Urinary bladder (tissue), 4 donors: Measurements from ENCODE around the gene TSC22D3. TPM values are rescaled to one million over a fixed set of nuclear protein-coding genes. Genes with fewer than 3 reads are reported as not detected.
A peak's percentile ranks its signal among the peaks of the same experiment; 100 is the strongest.
"Not testable (repeated sequence)": the region's sequence is repeated elsewhere in the genome, so short reads cannot be mapped to it uniquely, and the experiment has no call there.

Experiments
- DNase-seq: peaks from one replicate; pipeline ENCODE4 v3.0.0-alpha.2; 2015; ENCODE audit errors: extremely low spot score
- H3K27ac ChIP-seq: one replicate; pipeline ENCODE4 v1.5.1; 2013; ENCODE audit warnings: low read depth, mild to moderate bottlenecking, moderate library complexity
- H3K36me3 ChIP-seq: one replicate; pipeline ENCODE4 v1.6.1; 2013; ENCODE audit warnings: mild to moderate bottlenecking, moderate library complexity; ENCODE audit not compliant: insufficient read depth
- H3K4me1 ChIP-seq: one replicate; pipeline ENCODE4 v1.6.1; 2013; ENCODE audit warnings: mild to moderate bottlenecking, moderate library complexity; ENCODE audit not compliant: insufficient read depth
- H3K4me3 ChIP-seq: one replicate; pipeline ENCODE4 v1.5.1; 2013; ENCODE audit warnings: low read depth, low read length
- WGBS: extraction: QIAGEN DNeasy Blood & Tissue Kit; methylation state at CpG from one replicate; pipeline ENCODE4 v1.1.7; 2013; 5-methylcytosine and 5-hydroxymethylcytosine counted together
- polyA plus RNA-seq: library from polyadenylated mRNA; stranded (reverse); fragments of 200-250 nt; gene quantifications from one replicate; pipeline ENCODE4 v1.2.3, GENCODE V29; 2013
- total RNA-seq: library from RNA; depleted of rRNA; stranded (reverse); fragments of >200 nt; gene quantifications from one replicate; pipeline ENCODE4 v1.2.3, GENCODE V29; 2014
- donor health status: healthy with polysubstance abuse.
- donor health status: healthy.

The TSC22D3 gene
- total RNA-seq: 63.2 TPM
- polyA plus RNA-seq: 843 TPM

- Histone ChIP-seq H3K4me1 (no peaks in the 10 kb centered on the region), H3K4me3 (peak within 1 kb of the TSS; percentile 65), H3K27ac (peak within 1 kb of the TSS; percentile 66), H3K36me3 (no peaks in the 10 kb centered on the region)
- WGBS: under 1% methylated on average over 56 of the region's 59 CpGs
- no peak for DNase-seq
Observed at GRCh38 chrX:107775734-107776511, at the start of gene TSC22D3. TSC22D3 (minus strand) TSS chrX:107775787; CDS start chrX:107775419, 368 bp downstream.

GRCh38 chrX:107823456-107823855 is 47.9 kb upstream of the TSC22D3 start:
- no peak for DNase-seq

DNA sequence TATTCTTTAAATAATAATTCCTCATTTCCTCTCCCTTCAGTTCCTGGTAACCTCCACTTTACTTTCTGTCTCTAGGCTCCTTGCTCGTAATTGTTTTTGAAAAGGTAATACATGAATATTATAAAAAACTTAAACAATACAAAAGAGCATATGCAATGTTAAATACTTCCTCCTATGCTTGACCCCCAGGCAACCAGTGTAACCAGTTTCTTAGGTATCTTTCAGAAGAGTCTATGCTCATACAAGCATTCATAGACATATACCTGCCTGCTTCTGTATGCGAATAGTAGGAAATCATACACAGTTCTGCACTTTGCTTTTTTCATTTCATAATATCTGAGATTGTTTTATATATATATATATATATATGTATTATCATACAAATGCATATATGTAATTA is 47.5 kb upstream of the TSC22D3 start:
- no peak overlapping the region for H3K4me3 ChIP-seq
- H3K4me1 ChIP-seq: no peaks in the 10 kb centered on the region
- no peaks in the 10 kb centered on the region for H3K36me3 ChIP-seq
- DNase-seq: no peak
- WGBS: 89% methylated on average over 2 of the region's 2 CpGs
- no peak overlapping the region for H3K27ac ChIP-seq

More at GRCh38 chrX:107823456-107823855, 47.9 kb upstream of the TSC22D3 start:
- Histone ChIP-seq H3K4me1 (no peaks in the 10 kb centered on the region), H3K4me3 (no peak overlapping the region), H3K27ac (no peak overlapping the region), H3K36me3 (no peaks in the 10 kb centered on the region)
- WGBS: 20% methylated on average over 1 of the region's 1 CpG

DNA sequence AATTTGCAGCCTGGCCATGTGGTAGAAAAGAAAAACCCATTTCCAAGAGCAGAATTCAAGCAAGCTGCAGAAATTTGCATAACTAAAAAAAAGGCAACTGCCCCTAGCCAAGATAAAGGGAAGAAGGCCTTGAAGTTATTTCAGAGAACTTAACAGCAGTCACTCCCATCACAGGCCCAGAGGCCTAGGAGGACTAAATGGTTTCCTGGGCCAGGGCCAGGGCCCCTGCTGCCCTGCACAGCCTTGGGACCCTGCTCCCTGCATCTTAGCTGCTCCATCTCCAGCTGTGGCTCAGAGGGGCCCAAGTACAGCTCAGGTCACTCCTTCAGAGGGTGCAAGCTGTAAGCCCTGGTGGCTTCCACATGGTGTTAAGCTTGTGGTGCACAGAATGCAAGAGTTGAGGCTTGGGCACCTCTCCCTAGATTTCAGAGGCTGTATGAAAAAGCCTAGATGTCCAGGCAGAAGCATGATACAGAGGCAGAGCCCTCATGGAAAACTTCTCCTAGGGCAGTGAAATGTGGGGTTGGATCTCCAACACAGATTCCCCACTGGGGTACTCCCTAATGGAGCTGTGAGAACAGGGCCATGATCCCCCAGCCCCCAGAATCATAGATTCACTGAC is 43.4 kb upstream of the TSC22D3 start:
- Histone ChIP-seq H3K4me1 (no peaks in the 10 kb centered on the region), H3K27ac (no peak overlapping the region), H3K4me3 (no peak overlapping the region), H3K36me3 (no peaks in the 10 kb centered on the region)
- no peak for DNase-seq

- not testable (repeated sequence) for H3K36me3 ChIP-seq, H3K27ac ChIP-seq, H3K4me1 ChIP-seq, DNase-seq, H3K4me3 ChIP-seq
- 91% methylated on average over 10 of the region's 10 CpGs for WGBS
Observed at GRCh38 chrX:107810053-107810452, 34.5 kb upstream of the TSC22D3 start.

- H3K27ac ChIP-seq: no peak overlapping the region
- H3K4me1 ChIP-seq: no peaks in the 10 kb centered on the region
- H3K4me3 ChIP-seq: no peak overlapping the region
- no peak for DNase-seq
- 93% methylated on average over 3 of the region's 3 CpGs for WGBS
- H3K36me3 ChIP-seq: no peaks in the 10 kb centered on the region
Observed at GRCh38 chrX:107805179-107805578, 29.6 kb upstream of the TSC22D3 start.

DNA sequence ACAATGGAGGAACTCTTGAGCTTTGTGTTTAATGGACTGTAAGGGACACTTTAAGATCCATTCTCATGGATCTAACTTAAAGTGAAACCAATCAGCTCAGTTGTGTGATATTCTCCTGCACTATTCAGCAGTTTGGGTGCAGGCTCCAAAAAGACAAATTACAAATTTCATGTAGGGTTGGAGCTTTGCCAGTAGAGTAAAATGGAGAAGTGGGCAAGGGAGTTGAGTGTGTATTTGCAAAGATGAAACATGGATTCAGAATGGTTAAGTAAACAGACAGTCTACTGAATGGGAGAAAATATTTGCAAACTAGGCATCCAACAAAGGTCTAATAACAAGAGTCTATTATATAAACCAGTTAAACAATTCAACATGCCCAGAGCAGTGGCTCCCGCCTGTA is 28.8 kb upstream of the TSC22D3 start:
- 64% methylated on average over 1 of the region's 1 CpG for WGBS
- Histone ChIP-seq H3K4me3 (no peak overlapping the region), H3K36me3 (no peaks in the 10 kb centered on the region), H3K27ac (no peak overlapping the region), H3K4me1 (no peaks in the 10 kb centered on the region)
- no peak for DNase-seq

DNA sequence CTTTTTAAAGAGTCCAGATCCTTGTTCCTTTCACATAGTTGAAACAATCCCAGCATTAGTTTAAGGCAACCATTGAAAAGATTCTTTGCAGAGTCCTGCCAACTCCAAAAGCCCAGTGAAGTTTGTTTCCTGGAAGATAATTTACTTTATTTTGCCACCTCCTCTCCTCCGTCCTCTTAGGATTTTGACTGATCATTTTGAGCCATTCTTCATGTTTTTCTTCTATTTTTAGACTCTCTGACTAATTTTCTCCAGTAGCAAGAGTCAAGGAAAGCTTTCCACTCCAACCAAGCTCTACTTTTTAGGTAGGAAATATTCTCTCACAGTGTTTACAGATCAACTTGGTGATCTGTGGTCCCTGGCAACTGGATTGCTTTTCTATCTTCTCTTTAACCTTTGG is 12.2 kb upstream of the TSC22D3 start:
- WGBS: 4% methylated on average over 1 of the region's 1 CpG
- Histone ChIP-seq H3K4me1 (no peaks in the 10 kb centered on the region), H3K36me3 (no peaks in the 10 kb centered on the region), H3K27ac (no peak overlapping the region), H3K4me3 (no peak overlapping the region)
- DNase-seq: no peak

- H3K4me1 ChIP-seq: no peaks in the 10 kb centered on the region
- no peaks in the 10 kb centered on the region for H3K36me3 ChIP-seq
- H3K27ac ChIP-seq: no peak overlapping the region
- no peak overlapping the region for H3K4me3 ChIP-seq
- DNase-seq: no peak
- WGBS: 92% methylated on average over 9 of the region's 9 CpGs
Observed at GRCh38 chrX:107780525-107780924, 4.9 kb upstream of the TSC22D3 start.

GRCh38 chrX:107777536-107777832 is 1.9 kb upstream of the TSC22D3 start, which contains the start of gene NCBP2L:
NCBP2L (plus strand) TSS chrX:107777733; CDS start chrX:107794221, 16,488 bp downstream.
- WGBS: 64% methylated on average over 6 of the region's 6 CpGs
- Histone ChIP-seq H3K4me3 (peak within 1 kb of the TSS; percentile 65), H3K36me3 (no peaks in the 10 kb centered on the region), H3K4me1 (no peaks in the 10 kb centered on the region), H3K27ac (peak within 1 kb of the TSS; percentile 23)
- no peak for DNase-seq

DNA sequence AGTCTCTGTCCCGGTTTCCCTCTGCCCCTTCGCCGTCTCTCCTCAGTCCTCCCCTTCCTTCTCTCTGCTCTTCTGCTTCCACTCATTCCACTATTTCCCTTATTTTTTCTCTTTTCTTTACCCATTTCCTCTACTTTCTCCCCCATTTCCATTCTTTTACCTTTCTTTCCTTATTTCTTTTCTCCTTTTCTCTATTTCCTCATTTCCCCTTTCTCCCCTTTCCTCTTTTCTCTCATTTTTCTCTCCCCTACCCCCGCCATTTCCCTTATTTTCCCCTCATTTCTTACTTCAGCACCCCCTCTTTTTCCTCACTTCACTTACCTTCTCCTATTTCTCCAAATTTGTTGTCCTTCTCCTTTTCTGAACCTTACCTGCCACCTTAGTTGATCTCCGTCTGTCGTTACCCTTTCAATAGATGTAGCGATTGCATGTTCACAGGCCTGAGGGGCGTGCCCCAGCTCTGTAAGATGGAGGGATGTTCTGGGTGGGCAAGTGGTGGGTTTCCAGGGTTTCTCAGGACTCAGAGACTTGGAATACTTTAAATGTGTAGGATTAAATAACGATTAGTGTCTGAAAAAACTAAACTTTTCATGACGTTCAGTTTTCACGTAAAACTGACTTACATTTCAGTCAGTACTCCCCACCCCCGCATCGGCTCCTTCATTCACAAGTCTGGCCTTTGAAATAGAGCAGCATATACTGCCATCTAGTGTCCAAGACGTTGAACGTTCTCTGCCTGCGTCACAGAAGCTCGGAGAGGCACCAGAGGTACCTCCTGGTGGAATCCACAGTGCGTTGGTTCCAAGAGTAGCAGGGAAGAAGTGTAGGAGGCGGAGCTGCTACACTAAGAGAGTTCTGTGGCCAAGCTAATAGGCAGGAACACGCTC is 1.3 kb upstream of the TSC22D3 start:
- peak; percentile 59 for DNase-seq
- H3K27ac ChIP-seq: peak overlapping the region; percentile 23
- 5% methylated on average over 20 of the region's 20 CpGs for WGBS
- no peaks in the 10 kb centered on the region for H3K4me1 ChIP-seq
- no peaks in the 10 kb centered on the region for H3K36me3 ChIP-seq
- H3K4me3 ChIP-seq: peak overlapping the region; percentile 65

- Histone ChIP-seq H3K27ac (peak overlapping the region; percentile 39), H3K4me1 (no peaks in the 10 kb centered on the region), H3K36me3 (no peaks in the 10 kb centered on the region), H3K4me3 (peak overlapping the region; percentile 65)
- DNase-seq: no peak
- 14% methylated on average over 40 of the region's 40 CpGs for WGBS
Observed at GRCh38 chrX:107775000-107775733, 420 bp downstream of the TSC22D3 start.

- Histone ChIP-seq H3K4me3 (peak overlapping the region; percentile 65), H3K27ac (peak overlapping the region; percentile 50)
- 89% methylated on average over 9 of the region's 9 CpGs for WGBS
Observed at GRCh38 chrX:107773906-107774435, 1.6 kb downstream of the TSC22D3 start.

More at GRCh38 chrX:107773906-107774435, 1.6 kb downstream of the TSC22D3 start:
- H3K36me3 ChIP-seq: no peaks in the 10 kb centered on the region
- no peak for DNase-seq
- H3K4me1 ChIP-seq: no peaks in the 10 kb centered on the region
